Measurements from ENCODE around the gene MRAS.
"Not testable (repeated sequence)": the region's sequence is repeated elsewhere in the genome, so short reads cannot be mapped to it uniquely, and the experiment has no call there.

The MRAS gene

GRCh38 chr3:138389841-138390581 lies 41.6 kb downstream of the MRAS start:
- peak; percentile 94 for DNase-seq (ENCODE audit: low read depth, low spot score)

- DNase-seq (ENCODE audit: low read depth, low spot score): no peak
Observed at GRCh38 chr3:138390582-138390932, 42.2 kb downstream of the MRAS start.

GRCh38 chr3:138394156-138394555 lies 45.8 kb downstream of the MRAS start:
- no peak for DNase-seq (ENCODE audit: low read depth, low spot score)

- no peak for DNase-seq (ENCODE audit: low read depth, low spot score)
Observed at GRCh38 chr3:138394686-138395085, 46.3 kb downstream of the MRAS start.

- no peak for DNase-seq (ENCODE audit: low read depth, low spot score)
Observed at GRCh38 chr3:138395865-138396751, 47.7 kb downstream of the MRAS start.

- DNase-seq (ENCODE audit: low read depth, low spot score): no peak
Observed at GRCh38 chr3:138396752-138397410, 48.5 kb downstream of the MRAS start.

GRCh38 chr3:138397983-138398382 lies 49.6 kb downstream of the MRAS start:
- DNase-seq (ENCODE audit: low read depth, low spot score): no peak

- DNase-seq (ENCODE audit: low read depth, low spot score): no peak
Observed at GRCh38 chr3:138398791-138399575, 50.6 kb downstream of the MRAS start.

- DNase-seq (ENCODE audit: low read depth, low spot score): no peak
Observed at GRCh38 chr3:138399766-138400165, 51.4 kb downstream of the MRAS start.

- no peak for DNase-seq (ENCODE audit: low read depth, low spot score)
Observed at GRCh38 chr3:138400651-138401070, 52.3 kb downstream of the MRAS start.

- no peak for DNase-seq (ENCODE audit: low read depth, low spot score)
Observed at GRCh38 chr3:138401834-138402233, 53.5 kb downstream of the MRAS start.

GRCh38 chr3:138404121-138404520 lies 55.7 kb downstream of the MRAS start:
- no peak for DNase-seq (ENCODE audit: low read depth, low spot score)

- no peak for DNase-seq (ENCODE audit: low read depth, low spot score)
Observed at GRCh38 chr3:138405001-138405400, 56.6 kb downstream of the MRAS start.

GRCh38 chr3:138405486-138405885 lies 57.1 kb downstream of the MRAS start:
- DNase-seq (ENCODE audit: low read depth, low spot score): no peak

GRCh38 chr3:138406606-138407005 lies 58.2 kb downstream of the MRAS start:
- DNase-seq (ENCODE audit: low read depth, low spot score): no peak

- no peak for DNase-seq (ENCODE audit: low read depth, low spot score)
Observed at GRCh38 chr3:138407236-138407907, 59.0 kb downstream of the MRAS start.

- DNase-seq (ENCODE audit: low read depth, low spot score): peak; percentile 32
Observed at GRCh38 chr3:138408751-138409570, 60.6 kb downstream of the MRAS start.

- DNase-seq (ENCODE audit: low read depth, low spot score): no peak
Observed at GRCh38 chr3:138412821-138413551, 64.6 kb downstream of the MRAS start.

GRCh38 chr3:138416236-138416635 lies 67.9 kb downstream of the MRAS start:
- not testable (repeated sequence) for DNase-seq (ENCODE audit: low read depth, low spot score)
